ENCODE results near the gene RAD52. TPM values are rescaled to one million over a fixed set of nuclear protein-coding genes. Genes with fewer than 3 reads are reported as not detected.

The RAD52 gene
- total RNA-seq, 2 experiments from 2014 or later, result 30.3 to 30.8 TPM

DNA sequence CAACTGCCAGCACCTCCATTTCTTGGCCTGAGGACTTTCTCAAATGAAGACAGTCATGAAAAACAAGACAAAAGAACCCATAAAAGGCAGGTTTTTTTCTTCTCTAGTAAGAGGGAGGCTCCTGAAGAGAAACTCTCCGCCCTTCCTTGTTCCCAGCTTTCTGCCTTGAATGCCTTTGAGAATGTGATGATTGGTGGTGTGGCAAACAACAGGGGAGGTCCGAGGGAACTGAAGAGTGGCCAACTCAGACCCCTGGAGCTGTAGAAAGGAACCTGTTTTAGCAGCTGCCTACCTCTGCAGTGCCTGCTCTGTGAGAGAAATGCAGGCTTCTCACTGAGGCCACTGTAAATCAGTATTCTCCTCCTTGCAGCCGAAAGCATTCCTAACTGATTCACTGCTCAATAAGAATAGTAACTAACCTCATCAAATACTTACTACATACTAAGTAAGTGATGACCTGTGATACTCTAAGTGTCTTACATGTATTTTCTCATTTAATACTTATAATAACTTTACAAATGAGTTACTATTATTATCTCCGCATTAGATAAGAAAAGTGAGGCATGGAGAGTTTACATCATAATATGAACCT is 24.9 kb upstream of the RAD52 start:
- POLR2A ChIA-PET, result interaction anchor here (0.7 kb wide), 2 partner anchors 59 to 130 kb away, joined by 3 read pairs; no protein-coding TSS in a partner anchor
- Histone ChIP-seq H3K4me3 (ENCODE audit: low read depth, low read length, poor library complexity, severe bottlenecking) (no peak overlapping the region), H3K36me3 (ENCODE audit: insufficient read depth, low read length) (no peaks in the 10 kb centered on the region), H3K9me2 (ENCODE audit: insufficient read depth, low read length) (no peaks in the 10 kb centered on the region), H3K4me1 (ENCODE audit: insufficient read depth, low read length, poor library complexity, severe bottlenecking) (no peaks in the 10 kb centered on the region), H4K20me1 (ENCODE audit: insufficient read depth, low read length) (no peaks in the 10 kb centered on the region), H3K4me2 (ENCODE audit: low read length) (no peak overlapping the region), H2AFZ (ENCODE audit: low read length) (no peak overlapping the region), H3K27ac (ENCODE audit: low read depth, low read length, poor library complexity, severe bottlenecking) (no peak overlapping the region), H3K9me3 (ENCODE audit: low read length) (no peaks in the 10 kb centered on the region), H3K79me2 (ENCODE audit: insufficient read depth, low read depth, low read length) (no peaks in the 10 kb centered on the region)
- intact Hi-C loops (cut with micrococcal nuclease; ENCODE audit: unreplicated experiment), result no loop called here
- no TSS peak for BruUV-seq (replicated peaks)
- TF ChIP-seq, protein P1, sequence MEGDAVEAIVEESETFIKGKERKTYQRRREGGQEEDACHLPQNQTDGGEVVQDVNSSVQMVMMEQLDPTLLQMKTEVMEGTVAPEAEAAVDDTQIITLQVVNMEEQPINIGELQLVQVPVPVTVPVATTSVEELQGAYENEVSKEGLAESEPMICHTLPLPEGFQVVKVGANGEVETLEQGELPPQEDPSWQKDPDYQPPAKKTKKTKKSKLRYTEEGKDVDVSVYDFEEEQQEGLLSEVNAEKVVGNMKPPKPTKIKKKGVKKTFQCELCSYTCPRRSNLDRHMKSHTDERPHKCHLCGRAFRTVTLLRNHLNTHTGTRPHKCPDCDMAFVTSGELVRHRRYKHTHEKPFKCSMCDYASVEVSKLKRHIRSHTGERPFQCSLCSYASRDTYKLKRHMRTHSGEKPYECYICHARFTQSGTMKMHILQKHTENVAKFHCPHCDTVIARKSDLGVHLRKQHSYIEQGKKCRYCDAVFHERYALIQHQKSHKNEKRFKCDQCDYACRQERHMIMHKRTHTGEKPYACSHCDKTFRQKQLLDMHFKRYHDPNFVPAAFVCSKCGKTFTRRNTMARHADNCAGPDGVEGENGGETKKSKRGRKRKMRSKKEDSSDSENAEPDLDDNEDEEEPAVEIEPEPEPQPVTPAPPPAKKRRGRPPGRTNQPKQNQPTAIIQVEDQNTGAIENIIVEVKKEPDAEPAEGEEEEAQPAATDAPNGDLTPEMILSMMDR (conservative IDR thresholded peaks at IDR 0.05; ENCODE audit: low read length), result no peak
- no peak for TF ChIP-seq EZH2phosphoT487 (IDR thresholded peaks at IDR 0.05; ENCODE audit: borderline replicate concordance, low read depth, low read length)
- no peak for DNase-seq (ENCODE audit: low spot score)
- CTCF ChIA-PET (ENCODE audit: unreplicated experiment), result no interaction called here

DNA sequence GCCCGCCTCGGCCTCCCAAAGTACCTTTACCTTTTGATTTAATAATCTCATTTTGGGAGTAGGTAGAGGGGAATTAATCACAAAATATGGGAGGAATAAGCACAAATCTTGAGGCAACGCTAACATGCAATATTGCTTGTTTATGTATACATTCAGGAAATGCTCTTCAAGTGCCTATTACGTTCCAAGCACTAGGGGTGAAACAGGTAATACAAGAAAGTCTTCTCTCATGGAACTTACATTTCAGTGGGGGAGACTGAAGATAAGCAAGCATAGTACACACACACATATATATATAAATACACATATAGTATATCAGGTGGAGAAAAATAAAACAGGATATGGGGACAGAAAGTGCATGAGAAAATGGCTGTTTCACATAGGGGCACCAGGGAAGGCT is 22.5 kb upstream of the RAD52 start:
- no TSS peak for BruUV-seq (replicated peaks)
- Histone ChIP-seq H3K79me2 (ENCODE audit: insufficient read depth, low read depth, low read length) (no peaks in the 10 kb centered on the region), H3K9me2 (ENCODE audit: insufficient read depth, low read length) (no peaks in the 10 kb centered on the region), H3K36me3 (ENCODE audit: insufficient read depth, low read length) (no peaks in the 10 kb centered on the region), H2AFZ (ENCODE audit: low read length) (no peak overlapping the region), H4K20me1 (ENCODE audit: insufficient read depth, low read length) (no peaks in the 10 kb centered on the region), H3K4me3 (ENCODE audit: low read depth, low read length, poor library complexity, severe bottlenecking) (no peak overlapping the region), H3K9me3 (ENCODE audit: low read length) (no peaks in the 10 kb centered on the region), H3K4me1 (ENCODE audit: insufficient read depth, low read length, poor library complexity, severe bottlenecking) (no peaks in the 10 kb centered on the region), H3K27ac (ENCODE audit: low read depth, low read length, poor library complexity, severe bottlenecking) (no peak overlapping the region), H3K4me2 (ENCODE audit: low read length) (no peak overlapping the region)
- intact Hi-C loops (cut with micrococcal nuclease; ENCODE audit: unreplicated experiment), result no loop called here
- ChIA-PET POLR2A (interaction anchor here (0.7 kb wide), 1 partner anchor 16 kb away, joined by 5 read pairs; no protein-coding TSS in a partner anchor), CTCF (ENCODE audit: unreplicated experiment) (no interaction called here)
- no peak for DNase-seq (ENCODE audit: low spot score)
- TF ChIP-seq EZH2phosphoT487 (IDR thresholded peaks at IDR 0.05; ENCODE audit: borderline replicate concordance, low read depth, low read length), result no peak
- TF ChIP-seq, protein P1 (conservative IDR thresholded peaks at IDR 0.05; ENCODE audit: low read length), result no peak

DNA sequence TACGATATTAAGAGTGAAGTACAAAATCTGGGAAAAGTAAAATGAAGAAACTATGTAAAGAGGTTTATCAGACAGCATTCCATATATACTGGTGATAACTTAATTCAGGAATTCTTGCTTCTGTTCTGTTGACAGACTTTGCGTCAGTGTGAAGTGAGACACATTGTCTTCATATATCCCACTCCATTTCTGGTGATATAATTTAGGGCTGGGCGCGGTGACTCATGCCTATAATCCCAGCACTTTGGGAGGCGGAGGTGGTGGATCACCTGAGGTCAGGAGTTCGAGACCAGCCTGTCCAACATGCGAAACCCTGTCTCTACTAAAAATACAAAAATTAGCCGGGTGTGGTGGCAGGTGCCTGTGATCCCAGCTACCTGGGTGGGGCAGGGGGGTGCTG is 20.3 kb upstream of the RAD52 start:
- Histone ChIP-seq H3K36me3 (ENCODE audit: insufficient read depth, low read length) (no peaks in the 10 kb centered on the region), H2AFZ (ENCODE audit: low read length) (no peak overlapping the region), H4K20me1 (ENCODE audit: insufficient read depth, low read length) (no peaks in the 10 kb centered on the region), H3K27ac (ENCODE audit: low read depth, low read length, poor library complexity, severe bottlenecking) (no peak overlapping the region), H3K79me2 (ENCODE audit: insufficient read depth, low read depth, low read length) (no peaks in the 10 kb centered on the region), H3K4me1 (ENCODE audit: insufficient read depth, low read length, poor library complexity, severe bottlenecking) (no peaks in the 10 kb centered on the region), H3K4me2 (ENCODE audit: low read length) (no peak overlapping the region), H3K9me2 (ENCODE audit: insufficient read depth, low read length) (no peaks in the 10 kb centered on the region), H3K9me3 (ENCODE audit: low read length) (no peaks in the 10 kb centered on the region), H3K4me3 (ENCODE audit: low read depth, low read length, poor library complexity, severe bottlenecking) (no peak overlapping the region)
- ChIA-PET CTCF (ENCODE audit: unreplicated experiment) (interaction anchor here (0.7 to 0.9 kb wide), 2 partner anchors 123 to 394 kb away, joined by 3 read pairs; no protein-coding TSS in a partner anchor), POLR2A (interaction anchor here (0.7 kb wide), 1 partner anchor 11 kb away, joined by 3 read pairs; no protein-coding TSS in a partner anchor)
- no peak for DNase-seq (ENCODE audit: low spot score)
- TF ChIP-seq EZH2phosphoT487 (IDR thresholded peaks at IDR 0.05; ENCODE audit: borderline replicate concordance, low read depth, low read length), result no peak
- no TSS peak for BruUV-seq (replicated peaks)
- intact Hi-C loops (cut with micrococcal nuclease; ENCODE audit: unreplicated experiment), result no loop called here

Data from OCI-LY7 (cell line).